HCT116 (cell line): ENCODE results near the gene GSTT4.
"Not testable (repeated sequence)": the region's sequence is repeated elsewhere in the genome, so short reads cannot be mapped to it uniquely, and the experiment has no call there.

Source experiments
- EZH2 ChIP-seq: fragments of 200-600 bp; sonication (generic); IDR thresholded peaks from 2 replicates; pipeline ENCODE4 v1.6.1; 2017; ENCODE audit warnings: antibody characterized with exemption, mixed run types
- EZH2phosphoT487 ChIP-seq: fragments of 200-600 bp; IDR thresholded peaks from 2 replicates; pipeline ENCODE4 v1.6.1; 2018; ENCODE audit warnings: antibody characterized with exemption, borderline replicate concordance
- JUND ChIP-seq: IDR thresholded peaks from 2 replicates; pipeline ENCODE4 v1.6.1; 2012
- POLR2A ChIP-seq: IDR thresholded peaks from 2 replicates; pipeline ENCODE4 v1.7.0; 2011; ENCODE audit warnings: borderline replicate concordance; ENCODE audit not compliant: insufficient read depth, insufficient read length; ENCODE audit errors: extremely low read depth
- POLR2AphosphoS5 ChIP-seq: IDR thresholded peaks from 2 replicates; pipeline ENCODE4 v1.6.1; 2011; ENCODE audit warnings: mild to moderate bottlenecking, low read depth, low read length, moderate library complexity
- RAD21 ChIP-seq: IDR thresholded peaks from 2 replicates; pipeline ENCODE4 v1.6.1; 2012; ENCODE audit warnings: low read depth, mild to moderate bottlenecking
- YY1 ChIP-seq: IDR thresholded peaks from 2 replicates; pipeline ENCODE4 v1.6.1; 2011; ENCODE audit warnings: low read length, low read depth, moderate library complexity, mild to moderate bottlenecking; ENCODE audit not compliant: insufficient replicate concordance; ENCODE audit errors: extremely low read depth
- ZFX ChIP-seq: fragments of 450-650 bp; IDR thresholded peaks from 2 replicates; pipeline ENCODE4 v1.6.1; 2017
- TF ChIP-seq, protein P1 (sequence below), 3 experiments: fragments of 200-600 bp in 1 of 3; sonication (generic) in 1 of 3; IDR thresholded peaks in 2 of 3; conservative IDR thresholded peaks in 1 of 3; 2 replicates each; pipeline ENCODE4 v1.5.1; 2012 to 2017; ENCODE audit warnings: low read depth in 2 of 3, low read length in 2 of 3, antibody characterized with exemption in 1 of 3, borderline replicate concordance in 1 of 3, control low read depth in 1 of 3, mild to moderate bottlenecking in 1 of 3, mixed read lengths in 1 of 3, mixed run types in 1 of 3, moderate library complexity in 1 of 3; ENCODE audit not compliant: insufficient read depth in 1 of 3
- TF ChIP-seq, protein P2 (sequence below): IDR thresholded peaks from 2 replicates; pipeline ENCODE4 v1.6.1; 2012
- TF ChIP-seq, protein P3 (sequence below): IDR thresholded peaks from 2 replicates; pipeline ENCODE4 v1.6.1; 2012; ENCODE audit warnings: low read depth

DNA sequence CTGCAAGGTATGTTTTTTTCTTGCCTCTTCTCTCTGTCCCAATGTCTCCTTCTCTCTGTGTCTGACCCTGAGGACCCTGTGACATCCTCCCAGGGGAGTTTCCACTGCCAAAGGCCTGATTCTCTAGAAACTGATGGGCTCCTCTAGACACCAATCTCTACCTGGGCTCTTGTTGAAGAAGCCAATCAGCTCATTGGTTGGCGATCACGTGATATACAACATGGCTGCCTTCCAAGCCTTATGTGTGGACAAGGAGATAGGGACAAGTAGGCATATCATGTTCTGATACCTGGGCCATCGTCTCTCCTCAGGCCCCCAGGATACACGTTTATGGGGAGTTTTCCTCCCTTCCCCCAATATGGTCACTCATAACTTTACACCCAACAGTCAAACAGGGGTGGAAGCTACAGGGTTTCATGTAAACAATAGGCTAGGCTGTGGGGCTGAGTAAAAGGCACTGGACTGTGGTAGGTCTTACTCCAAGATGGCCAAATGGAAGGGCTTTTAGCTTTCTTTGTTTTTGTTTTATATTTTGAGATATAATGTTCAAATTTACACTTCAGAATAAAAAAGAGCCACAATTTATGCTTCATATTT lies 11.6 kb downstream of the GSTT4 start:
- TF ChIP-seq, protein P1, sequence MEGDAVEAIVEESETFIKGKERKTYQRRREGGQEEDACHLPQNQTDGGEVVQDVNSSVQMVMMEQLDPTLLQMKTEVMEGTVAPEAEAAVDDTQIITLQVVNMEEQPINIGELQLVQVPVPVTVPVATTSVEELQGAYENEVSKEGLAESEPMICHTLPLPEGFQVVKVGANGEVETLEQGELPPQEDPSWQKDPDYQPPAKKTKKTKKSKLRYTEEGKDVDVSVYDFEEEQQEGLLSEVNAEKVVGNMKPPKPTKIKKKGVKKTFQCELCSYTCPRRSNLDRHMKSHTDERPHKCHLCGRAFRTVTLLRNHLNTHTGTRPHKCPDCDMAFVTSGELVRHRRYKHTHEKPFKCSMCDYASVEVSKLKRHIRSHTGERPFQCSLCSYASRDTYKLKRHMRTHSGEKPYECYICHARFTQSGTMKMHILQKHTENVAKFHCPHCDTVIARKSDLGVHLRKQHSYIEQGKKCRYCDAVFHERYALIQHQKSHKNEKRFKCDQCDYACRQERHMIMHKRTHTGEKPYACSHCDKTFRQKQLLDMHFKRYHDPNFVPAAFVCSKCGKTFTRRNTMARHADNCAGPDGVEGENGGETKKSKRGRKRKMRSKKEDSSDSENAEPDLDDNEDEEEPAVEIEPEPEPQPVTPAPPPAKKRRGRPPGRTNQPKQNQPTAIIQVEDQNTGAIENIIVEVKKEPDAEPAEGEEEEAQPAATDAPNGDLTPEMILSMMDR (IDR thresholded peaks at IDR 0.05 in 2 of 3, conservative IDR thresholded peaks at IDR 0.05 in 1 of 3; ENCODE audit: borderline replicate concordance in 1 of 3, insufficient read depth in 1 of 3, low read depth in 2 of 3, low read length in 2 of 3) = not testable (repeated sequence)
- not testable (repeated sequence) for TF ChIP-seq POLR2AphosphoS5, EZH2, POLR2A, JUND, YY1, RAD21, ZFX, EZH2phosphoT487
- TF ChIP-seq, protein P2, sequence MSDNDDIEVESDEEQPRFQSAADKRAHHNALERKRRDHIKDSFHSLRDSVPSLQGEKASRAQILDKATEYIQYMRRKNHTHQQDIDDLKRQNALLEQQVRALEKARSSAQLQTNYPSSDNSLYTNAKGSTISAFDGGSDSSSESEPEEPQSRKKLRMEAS = not testable (repeated sequence)
- TF ChIP-seq, protein P3, sequence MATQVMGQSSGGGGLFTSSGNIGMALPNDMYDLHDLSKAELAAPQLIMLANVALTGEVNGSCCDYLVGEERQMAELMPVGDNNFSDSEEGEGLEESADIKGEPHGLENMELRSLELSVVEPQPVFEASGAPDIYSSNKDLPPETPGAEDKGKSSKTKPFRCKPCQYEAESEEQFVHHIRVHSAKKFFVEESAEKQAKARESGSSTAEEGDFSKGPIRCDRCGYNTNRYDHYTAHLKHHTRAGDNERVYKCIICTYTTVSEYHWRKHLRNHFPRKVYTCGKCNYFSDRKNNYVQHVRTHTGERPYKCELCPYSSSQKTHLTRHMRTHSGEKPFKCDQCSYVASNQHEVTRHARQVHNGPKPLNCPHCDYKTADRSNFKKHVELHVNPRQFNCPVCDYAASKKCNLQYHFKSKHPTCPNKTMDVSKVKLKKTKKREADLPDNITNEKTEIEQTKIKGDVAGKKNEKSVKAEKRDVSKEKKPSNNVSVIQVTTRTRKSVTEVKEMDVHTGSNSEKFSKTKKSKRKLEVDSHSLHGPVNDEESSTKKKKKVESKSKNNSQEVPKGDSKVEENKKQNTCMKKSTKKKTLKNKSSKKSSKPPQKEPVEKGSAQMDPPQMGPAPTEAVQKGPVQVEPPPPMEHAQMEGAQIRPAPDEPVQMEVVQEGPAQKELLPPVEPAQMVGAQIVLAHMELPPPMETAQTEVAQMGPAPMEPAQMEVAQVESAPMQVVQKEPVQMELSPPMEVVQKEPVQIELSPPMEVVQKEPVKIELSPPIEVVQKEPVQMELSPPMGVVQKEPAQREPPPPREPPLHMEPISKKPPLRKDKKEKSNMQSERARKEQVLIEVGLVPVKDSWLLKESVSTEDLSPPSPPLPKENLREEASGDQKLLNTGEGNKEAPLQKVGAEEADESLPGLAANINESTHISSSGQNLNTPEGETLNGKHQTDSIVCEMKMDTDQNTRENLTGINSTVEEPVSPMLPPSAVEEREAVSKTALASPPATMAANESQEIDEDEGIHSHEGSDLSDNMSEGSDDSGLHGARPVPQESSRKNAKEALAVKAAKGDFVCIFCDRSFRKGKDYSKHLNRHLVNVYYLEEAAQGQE = not testable (repeated sequence)
